Suprapubic skin (tissue), 4 donors: Measurements from ENCODE around the gene C1orf35. TPM values are rescaled to one million over a fixed set of nuclear protein-coding genes. Genes with fewer than 3 reads are reported as not detected.

Experiments used
- DNase-seq, 2 donors: peaks; one replicate each; pipeline ENCODE4 v3.0.0-alpha.2; 2019; ENCODE audit warnings: low spot score in 2 of 2
- H3K27ac ChIP-seq: fragments of 200-600 bp; sonication (generic); one replicate; pipeline ENCODE4 v1.5.1; 2019
- H3K27me3 ChIP-seq: fragments of 200-600 bp; sonication (generic); one replicate; pipeline ENCODE4 v1.5.1; 2019
- H3K36me3 ChIP-seq: fragments of 200-600 bp; sonication (generic); one replicate; pipeline ENCODE4 v1.5.1; 2019
- H3K4me1 ChIP-seq: fragments of 200-600 bp; sonication (generic); one replicate; pipeline ENCODE4 v1.5.1; 2019
- H3K4me3 ChIP-seq: fragments of 200-600 bp; sonication (generic); one replicate; pipeline ENCODE4 v1.5.1; 2019; ENCODE audit warnings: mild to moderate bottlenecking
- H3K9me3 ChIP-seq: fragments of 200-600 bp; sonication (generic); one replicate; pipeline ENCODE4 v1.5.1; 2019
- CTCF ChIP-seq, 2 donors: fragments of 200-600 bp in 1 of 2; fragments of 450-650 bp in 1 of 2; sonication (generic) in 1 of 2; IDR thresholded peaks; one replicate each; pipeline ENCODE4 v1.5.1; 2016 to 2019; ENCODE audit warnings: antibody characterized with exemption in 2 of 2, mild to moderate bottlenecking in 1 of 2, moderate library complexity in 1 of 2
- EP300 ChIP-seq: sonication (generic); formaldehyde crosslinking; IDR thresholded peaks from one replicate; pipeline ENCODE4 v1.6.1; 2017; ENCODE audit warnings: antibody characterized with exemption
- POLR2A ChIP-seq, 2 donors: fragments of 450-650 bp; IDR thresholded peaks; one replicate each; pipeline ENCODE4 v1.6.1; 2017; ENCODE audit warnings: antibody characterized with exemption in 2 of 2, mild to moderate bottlenecking in 2 of 2, moderate library complexity in 2 of 2
- POLR2AphosphoS5 ChIP-seq, 3 donors: sonication (generic); formaldehyde crosslinking; IDR thresholded peaks; one replicate each; pipeline ENCODE4 v1.6.1; 2017; ENCODE audit warnings: antibody characterized with exemption in 3 of 3
- WGBS: methylation state at CpG from one replicate; pipeline ENCODE4 v1.1.5; 2018; 5-methylcytosine and 5-hydroxymethylcytosine counted together
- total RNA-seq, 4 donors: library from RNA; depleted of rRNA; stranded (reverse); fragments of >200 nt; gene quantifications; one replicate each; pipeline ENCODE4 v1.1.0, GENCODE V29; 2016

The C1orf35 gene
- total RNA-seq, 4 donors from 2014 or later = 10.6 to 32.3 (median 17.1) TPM

- no peak overlapping the region for H3K27ac ChIP-seq
- H3K4me3 ChIP-seq = no peak overlapping the region
- no peaks in the 10 kb centered on the region for H3K36me3 ChIP-seq
- peak; percentile 51 to 65 for DNase-seq
- peaks cover 64% of the 10 kb centered on the region for H3K27me3 ChIP-seq
- no peaks in the 10 kb centered on the region for H3K9me3 ChIP-seq
- no peak for TF ChIP-seq CTCF (IDR thresholded peaks at IDR 0.05)
- no peak for TF ChIP-seq EP300
- WGBS = 48% methylated on average over 6 of the region's 10 CpGs
- no peaks in the 10 kb centered on the region for H3K4me1 ChIP-seq
Observed at GRCh38 chr1:228066891-228067654, 36.1 kb downstream of the C1orf35 start.

- DNase-seq = peak in 1 of 2 donors; percentile 41
- Histone ChIP-seq H3K4me1 (no peaks in the 10 kb centered on the region), H3K27ac (no peak overlapping the region), H3K4me3 (no peak overlapping the region), H3K27me3 (peaks cover 71% of the 10 kb centered on the region), H3K36me3 (no peaks in the 10 kb centered on the region), H3K9me3 (no peaks in the 10 kb centered on the region)
- 10% methylated on average over 3 of the region's 4 CpGs for WGBS
- TF ChIP-seq CTCF (IDR thresholded peaks at IDR 0.05) = no peak
- no peak for TF ChIP-seq POLR2AphosphoS5 (IDR thresholded peaks at IDR 0.05)
- no peak for TF ChIP-seq POLR2A (IDR thresholded peaks at IDR 0.05)
Observed at GRCh38 chr1:228066416-228066815, 36.7 kb downstream of the C1orf35 start.

GRCh38 chr1:228065543-228066347, 37.4 kb downstream of the C1orf35 start:
- Histone ChIP-seq H3K27me3 (peaks cover 78% of the 10 kb centered on the region), H3K4me1 (peaks cover 2% of the 10 kb centered on the region), H3K27ac (no peak overlapping the region), H3K9me3 (no peaks in the 10 kb centered on the region), H3K4me3 (no peak overlapping the region), H3K36me3 (no peaks in the 10 kb centered on the region)
- 64% methylated on average over 10 of the region's 15 CpGs for WGBS
- TF ChIP-seq POLR2A (IDR thresholded peaks at IDR 0.05) (no peak), CTCF (IDR thresholded peaks at IDR 0.05) (no peak), POLR2AphosphoS5 (IDR thresholded peaks at IDR 0.05) (no peak), EP300 (no peak)
- DNase-seq = peak; percentile 55 to 72

GRCh38 chr1:228064741-228065542, 38.2 kb downstream of the C1orf35 start:
- Histone ChIP-seq H3K4me1 (peaks cover 10% of the 10 kb centered on the region), H3K4me3 (no peak overlapping the region), H3K9me3 (no peaks in the 10 kb centered on the region), H3K36me3 (no peaks in the 10 kb centered on the region), H3K27ac (no peak overlapping the region), H3K27me3 (peaks cover 86% of the 10 kb centered on the region)
- TF ChIP-seq POLR2A (IDR thresholded peaks at IDR 0.05) (no peak), CTCF (IDR thresholded peaks at IDR 0.05) (no peak), POLR2AphosphoS5 (IDR thresholded peaks at IDR 0.05) (no peak), EP300 (no peak)
- WGBS = 76% methylated on average over 7 of the region's 15 CpGs
- DNase-seq = peak; percentile 50 to 77
